HG02588 (cell line): ENCODE measurements around the gene TNIP2.
"Not testable (repeated sequence)": the region's sequence is repeated elsewhere in the genome, so short reads cannot be mapped to it uniquely, and the experiment has no call there.

Experiments
- ATAC-seq: cut with Tn5 transposase; IDR thresholded peaks from one replicate; pipeline ENCODE4 v1.9.1; 2021; ENCODE audit warnings: mild to moderate bottlenecking, moderate library complexity; ENCODE audit not compliant: unreplicated experiment

TNIP2 gene

GRCh38 chr4:2794486-2795299 is 38.6 kb upstream of the TNIP2 start:
- ATAC-seq = no peak

- no peak for ATAC-seq
Measured at GRCh38 chr4:2793586-2794485, 37.7 kb upstream of the TNIP2 start.

GRCh38 chr4:2792711-2793585 is 36.8 kb upstream of the TNIP2 start, which contains the start of gene SH3BP2:
SH3BP2 (plus strand) TSS chr4:2793085; CDS start chr4:2820618, 27,533 bp downstream.
- ATAC-seq = no peak

GRCh38 chr4:2792396-2792710 is 36.2 kb upstream of the TNIP2 start:
- ATAC-seq = no peak

GRCh38 chr4:2791518-2792395 is 35.6 kb upstream of the TNIP2 start:
- no peak for ATAC-seq

GRCh38 chr4:2790583-2791517 is 34.7 kb upstream of the TNIP2 start:
- no peak for ATAC-seq

GRCh38 chr4:2789793-2790582 is 33.9 kb upstream of the TNIP2 start:
- no peak for ATAC-seq

GRCh38 chr4:2789351-2789750 is 33.2 kb upstream of the TNIP2 start:
- ATAC-seq = no peak

GRCh38 chr4:2788532-2789103 is 32.5 kb upstream of the TNIP2 start:
- ATAC-seq = no peak

- no peak for ATAC-seq
Measured at GRCh38 chr4:2788101-2788500, 32.0 kb upstream of the TNIP2 start.

GRCh38 chr4:2787230-2788100 is 31.3 kb upstream of the TNIP2 start:
- peak; percentile 65 for ATAC-seq

GRCh38 chr4:2786794-2787229 is 30.7 kb upstream of the TNIP2 start:
- no peak for ATAC-seq

GRCh38 chr4:2786152-2786671 is 30.1 kb upstream of the TNIP2 start:
- ATAC-seq = no peak

- no peak for ATAC-seq
Measured at GRCh38 chr4:2785613-2786012, 29.5 kb upstream of the TNIP2 start.

- no peak for ATAC-seq
Measured at GRCh38 chr4:2783790-2784189, 27.7 kb upstream of the TNIP2 start.

- ATAC-seq = no peak
Measured at GRCh38 chr4:2781911-2782310, 25.8 kb upstream of the TNIP2 start.

- ATAC-seq = not testable (repeated sequence)
Measured at GRCh38 chr4:2780643-2781042, 24.5 kb upstream of the TNIP2 start.
